ENCODE results near the gene JADE2.
A peak's percentile ranks its signal among the peaks of the same experiment; 100 is the strongest.
"Not testable (repeated sequence)": the region's sequence is repeated elsewhere in the genome, so short reads cannot be mapped to it uniquely, and the experiment has no call there.

Gene JADE2

GRCh38 chr5:134524826-134525682, at the start of gene JADE2:
TSS of gene JADE2 (plus strand) at chr5:134525670. CDS start at chr5:134535858, 10,188 bp downstream.
- DNase-seq (ENCODE audit: low read depth in 2 of 2), result peak; percentile 62 to 74

- DNase-seq (ENCODE audit: low read depth in 2 of 2), result no peak
These were observed 47.8 kb upstream of the JADE2 start for GRCh38 chr5:134477462-134478245.

- DNase-seq (ENCODE audit: low read depth in 2 of 2), result no peak
These were observed 45.6 kb upstream of the JADE2 start for GRCh38 chr5:134479839-134480238.

- no peak for DNase-seq (ENCODE audit: low read depth in 2 of 2)
These were observed 36.1 kb upstream of the JADE2 start for GRCh38 chr5:134489227-134489944.

- no peak for DNase-seq (ENCODE audit: low read depth in 2 of 2)
These were observed 35.1 kb upstream of the JADE2 start for GRCh38 chr5:134490255-134490924.

- DNase-seq (ENCODE audit: low read depth in 2 of 2), result no peak
These were observed 34.6 kb upstream of the JADE2 start for GRCh38 chr5:134490925-134491271.

- no peak for DNase-seq (ENCODE audit: low read depth in 2 of 2)
These were observed 33.5 kb upstream of the JADE2 start for GRCh38 chr5:134491841-134492442.

- no peak for DNase-seq (ENCODE audit: low read depth in 2 of 2)
These were observed 32.9 kb upstream of the JADE2 start for GRCh38 chr5:134492568-134492967.

- DNase-seq (ENCODE audit: low read depth in 2 of 2), result no peak
These were observed 31.9 kb upstream of the JADE2 start for GRCh38 chr5:134493461-134494055.

GRCh38 chr5:134494780-134495179, 30.7 kb upstream of the JADE2 start:
- DNase-seq (ENCODE audit: low read depth in 2 of 2), result no peak

- DNase-seq (ENCODE audit: low read depth in 2 of 2), result not testable (repeated sequence)
These were observed 25.6 kb upstream of the JADE2 start for GRCh38 chr5:134499905-134500304.

GRCh38 chr5:134500699-134501430, 24.6 kb upstream of the JADE2 start:
- no peak for DNase-seq (ENCODE audit: low read depth in 2 of 2)

- no peak for DNase-seq (ENCODE audit: low read depth in 2 of 2)
These were observed 23.2 kb upstream of the JADE2 start for GRCh38 chr5:134502259-134502658.

GRCh38 chr5:134503088-134503936, 22.2 kb upstream of the JADE2 start:
- DNase-seq (ENCODE audit: low read depth in 2 of 2), result peak; percentile 48 to 61

- no peak for DNase-seq (ENCODE audit: low read depth in 2 of 2)
These were observed 21.5 kb upstream of the JADE2 start for GRCh38 chr5:134503937-134504437.

GRCh38 chr5:134504629-134505300, 20.7 kb upstream of the JADE2 start:
- no peak for DNase-seq (ENCODE audit: low read depth in 2 of 2)

GRCh38 chr5:134506054-134507039, 19.1 kb upstream of the JADE2 start:
- DNase-seq (ENCODE audit: low read depth in 2 of 2), result no peak

Measured in stimulated activated CD8-positive, alpha-beta memory T cell treated with anti-CD3 and anti-CD28 coated beads, Interleukin-7, amount 100 ng/mL, for 4 hours (primary cell).